Neural cell (in vitro differentiated cells): Measurements from ENCODE around the gene REPIN1.

Source experiments
- CTCF ChIP-seq: fragments of 450-650 bp; IDR thresholded peaks from 2 replicates; pipeline ENCODE4 v1.5.1; 2014; ENCODE audit warnings: antibody characterized with exemption, mild to moderate bottlenecking, moderate library complexity; ENCODE audit not compliant: poor library complexity, severe bottlenecking
- EZH2 ChIP-seq: fragments of 200-600, 300-800 bp; shearing (Covaris generic), sonication (generic); IDR thresholded peaks from 2 replicates; pipeline ENCODE4 v1.6.1; 2014; ENCODE audit warnings: antibody characterized with exemption, low read length, borderline replicate concordance, mild to moderate bottlenecking; ENCODE audit not compliant: insufficient read depth, poor library complexity, severe bottlenecking
- REST ChIP-seq: IDR thresholded peaks from 2 replicates; pipeline ENCODE4 v1.6.1; 2012; ENCODE audit warnings: borderline replicate concordance

DNA sequence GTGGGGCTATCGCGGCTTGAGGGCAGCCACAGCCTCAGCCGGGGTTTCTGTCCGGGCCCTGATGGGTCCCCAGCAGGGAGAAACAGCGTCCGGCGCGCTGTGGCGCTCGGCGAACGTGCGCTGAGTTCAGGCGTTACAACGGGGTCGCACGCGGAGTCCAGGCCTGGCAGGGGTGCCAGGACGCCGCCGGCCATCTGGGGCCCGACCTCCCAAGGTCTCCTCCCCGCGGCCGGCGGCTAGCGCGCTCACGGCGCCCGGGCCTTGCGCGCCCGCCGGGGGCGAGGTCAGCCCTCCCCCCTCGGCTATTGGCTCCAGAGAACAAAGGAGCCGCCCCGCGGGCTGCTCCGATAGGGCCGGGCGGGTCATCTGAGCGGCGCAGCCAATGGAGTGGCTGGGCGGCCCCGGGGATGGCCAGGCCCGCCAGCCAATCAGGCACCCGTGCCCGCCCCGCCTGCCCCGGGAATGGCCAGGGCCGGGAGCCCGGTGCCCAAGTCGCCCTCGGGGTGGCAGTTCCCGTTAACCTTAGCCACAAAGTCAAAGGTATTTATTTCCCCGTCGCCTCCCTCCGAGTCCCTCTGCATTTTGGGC is 10.3 kb downstream of the REPIN1 start, which contains the start of gene ZNF775:
- TF ChIP-seq REST = peak; percentile 70
- no peak for TF ChIP-seq EZH2
- peak; percentile 40 for TF ChIP-seq CTCF
